ENCODE results near the gene MYBBP1A.

GRCh38 chr17:4540224-4540651 lies 14.9 kb downstream of the MYBBP1A start:
- peak; percentile 53 to 99 (median 81) for TF ChIP-seq CTCF (IDR thresholded peaks at IDR 0.05 in 2 of 3, conservative IDR thresholded peaks at IDR 0.05 in 1 of 3; ENCODE audit: insufficient read depth in 2 of 3, low read depth in 1 of 3, low read length in 3 of 3)
- no peak for TF ChIP-seq ZNF263 (CRISPR knock-in tag; IDR thresholded peaks at IDR 0.05; ENCODE audit: borderline replicate concordance)
- TF ChIP-seq BRCA1 (IDR thresholded peaks at IDR 0.05): no peak
- TF ChIP-seq BRCA1 (CRISPR knock-in tag; IDR thresholded peaks at IDR 0.05): no peak
- no peak for TF ChIP-seq RHOXF2B (CRISPR knock-in tag; conservative IDR thresholded peaks at IDR 0.05)
- peak in 1 of 2 experiments; percentile 46; a peak in 2 of 4 replicates for TF ChIP-seq RAD21 (CRISPR knock-in tag; conservative IDR thresholded peaks at IDR 0.05 in 1 of 2, IDR thresholded peaks at IDR 0.05 in 1 of 2)
- no peak for TF ChIP-seq GATA2 (CRISPR knock-in tag; IDR thresholded peaks at IDR 0.05)
- no peak for TF ChIP-seq SREBF2 (CRISPR knock-in tag; IDR thresholded peaks at IDR 0.05)
- TF ChIP-seq REST (IDR thresholded peaks at IDR 0.05; ENCODE audit: borderline replicate concordance): no peak
- TF ChIP-seq REST (CRISPR knock-in tag; IDR thresholded peaks at IDR 0.05; ENCODE audit: low read depth): no peak
- TF ChIP-seq STAT5B (CRISPR knock-in tag; IDR thresholded peaks at IDR 0.05): no peak
- no peak for TF ChIP-seq ZFPM2 (CRISPR knock-in tag; IDR thresholded peaks at IDR 0.05)
- TF ChIP-seq JUN (IDR thresholded peaks at IDR 0.05; ENCODE audit: borderline replicate concordance, low read depth, low read length): no peak
- TF ChIP-seq JUN (CRISPR knock-in tag; IDR thresholded peaks at IDR 0.05; ENCODE audit: borderline replicate concordance): no peak
- TF ChIP-seq CBX8 (IDR thresholded peaks at IDR 0.05; ENCODE audit: borderline replicate concordance, extremely low read depth, low read depth, low read length, poor library complexity, severe bottlenecking): no peak

Data from K562 (cell line).